Measurements from ENCODE around the gene CFAP251. TPM values are rescaled to one million over a fixed set of nuclear protein-coding genes. Genes with fewer than 3 reads are reported as not detected.
"Not testable (repeated sequence)": the region's sequence is repeated elsewhere in the genome, so short reads cannot be mapped to it uniquely, and the experiment has no call there.

The CFAP251 gene
- total and polyA plus RNA-seq, 4 donors = 4.4 to 12.2 (median 8.2) TPM

DNA sequence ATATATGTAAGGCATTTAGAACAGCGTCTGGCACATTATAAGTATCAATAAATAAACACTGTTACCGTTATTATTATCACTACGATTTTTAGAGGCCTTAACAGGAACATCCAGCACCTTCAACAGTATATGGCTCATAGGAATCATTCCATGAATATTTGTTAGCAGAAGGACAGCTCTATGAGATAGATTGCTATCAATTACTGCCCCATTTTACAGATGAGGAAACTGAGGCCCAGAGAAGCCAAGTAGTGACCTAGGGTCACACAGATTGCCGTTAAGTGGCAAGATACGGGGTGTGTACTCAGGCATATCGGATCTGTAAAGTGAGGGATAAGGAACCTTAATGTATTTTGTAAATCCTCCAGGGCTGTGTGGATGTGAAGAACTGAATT lies 30.3 kb upstream of the CFAP251 start:
- Histone ChIP-seq H3K4me1 (ENCODE audit: control insufficient read depth, insufficient read depth, low read length) (peaks cover 15% of the 10 kb centered on the region), H3K9me3 (ENCODE audit: control insufficient read depth, insufficient read depth, low read length) (no peaks in the 10 kb centered on the region), H3K27ac (ENCODE audit: low read depth, low read length) (peak overlapping the region; percentile 99), H3K27me3 (ENCODE audit: control insufficient read depth, insufficient read depth, low read length) (peaks cover 7% of the 10 kb centered on the region), H3K36me3 (ENCODE audit: control insufficient read depth, insufficient read depth, low read length) (peaks cover 6% of the 10 kb centered on the region), H3K4me3 (ENCODE audit: low read depth, low read length) (peak overlapping the region; percentile 99)
- no peak for DNase-seq (ENCODE audit: low read depth in 4 of 6, low spot score in 6 of 6)
- WGBS (ENCODE audit: insufficient coverage) = 25% methylated on average over 3 of the region's 6 CpGs

DNA sequence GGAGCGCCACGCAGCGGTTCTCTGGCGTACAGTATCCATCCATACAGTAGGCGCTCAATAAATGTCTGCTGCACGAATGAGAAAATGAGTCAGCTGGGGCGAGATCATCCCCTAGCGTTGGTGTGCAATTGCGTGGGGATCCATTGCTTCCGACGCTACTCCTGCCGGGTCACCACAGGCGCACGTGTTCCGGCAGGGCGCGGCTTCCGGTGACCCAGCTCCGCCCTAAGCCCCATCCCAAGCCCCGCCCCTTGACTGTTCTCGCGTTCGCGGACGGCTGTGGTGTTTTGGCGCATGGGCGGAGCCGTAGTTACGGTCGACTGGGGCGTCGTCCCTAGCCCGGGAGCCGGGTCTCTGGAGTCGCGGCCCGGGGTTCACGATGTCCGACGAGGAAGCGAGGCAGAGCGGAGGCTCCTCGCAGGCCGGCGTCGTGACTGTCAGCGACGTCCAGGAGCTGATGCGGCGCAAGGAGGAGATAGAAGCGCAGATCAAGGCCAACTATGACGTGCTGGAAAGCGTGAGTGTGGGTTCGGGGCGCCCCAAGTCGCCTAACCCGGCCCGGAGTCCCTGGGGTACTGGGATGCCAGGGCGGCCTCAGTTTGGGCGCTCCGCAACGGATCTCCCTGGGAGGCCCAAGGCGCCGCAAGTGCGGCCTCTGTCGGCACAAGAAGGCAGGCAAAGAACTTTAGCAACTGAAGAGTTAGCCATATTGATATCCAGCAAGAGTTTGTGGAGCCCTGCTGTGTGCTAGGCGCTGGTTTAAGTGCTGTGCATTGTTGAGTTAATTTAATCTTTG lies 29.7 kb upstream of the CFAP251 start, which contains the start of gene PSMD9:
TSS of gene PSMD9 (plus strand) at position 313 of the 796 bp plus-strand sequence. CDS start at position 380, 67 bp downstream.
- H3K9me3 ChIP-seq (ENCODE audit: control insufficient read depth, insufficient read depth, low read length) = no peaks in the 10 kb centered on the region
- under 1% methylated on average over 67 of the region's 67 CpGs for WGBS (ENCODE audit: insufficient coverage)
- DNase-seq (ENCODE audit: low read depth in 4 of 6, low spot score in 6 of 6) = peak; percentile 88 to 99 (median 94)
- peaks cover 15% of the 10 kb centered on the region for H3K4me1 ChIP-seq (ENCODE audit: control insufficient read depth, insufficient read depth, low read length)
- H3K4me3 ChIP-seq (ENCODE audit: low read depth, low read length) = peak within 1 kb of the TSS; percentile 99
- peak within 1 kb of the TSS; percentile 99 for H3K27ac ChIP-seq (ENCODE audit: low read depth, low read length)
- peaks cover 4% of the 10 kb centered on the region for H3K27me3 ChIP-seq (ENCODE audit: control insufficient read depth, insufficient read depth, low read length)
- H3K36me3 ChIP-seq (ENCODE audit: control insufficient read depth, insufficient read depth, low read length) = peaks cover 6% of the 10 kb centered on the region

DNA sequence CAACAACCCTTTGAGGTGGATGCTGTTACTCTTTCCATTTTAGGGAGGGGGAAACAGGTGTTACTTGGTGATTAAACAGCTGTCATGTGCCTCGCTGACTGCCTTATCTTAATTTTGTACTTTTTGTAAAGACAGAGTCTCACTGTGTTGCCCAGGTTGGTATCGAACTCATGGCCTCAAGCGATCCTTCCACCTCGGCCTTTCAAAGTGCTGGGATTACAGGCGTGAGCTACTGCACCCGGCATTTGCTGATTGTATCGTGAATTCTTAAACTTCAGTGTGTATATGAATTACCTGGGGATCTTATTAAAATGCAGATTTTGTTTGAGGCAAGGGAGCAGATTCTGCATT lies 29.1 kb upstream of the CFAP251 start:
- Histone ChIP-seq H3K36me3 (ENCODE audit: control insufficient read depth, insufficient read depth, low read length) (peaks cover 8% of the 10 kb centered on the region), H3K27ac (ENCODE audit: low read depth, low read length) (peak overlapping the region; percentile 99), H3K9me3 (ENCODE audit: control insufficient read depth, insufficient read depth, low read length) (no peaks in the 10 kb centered on the region), H3K4me3 (ENCODE audit: low read depth, low read length) (peak overlapping the region; percentile 99), H3K4me1 (ENCODE audit: control insufficient read depth, insufficient read depth, low read length) (peaks cover 17% of the 10 kb centered on the region), H3K27me3 (ENCODE audit: control insufficient read depth, insufficient read depth, low read length) (peaks cover 4% of the 10 kb centered on the region)
- WGBS (ENCODE audit: insufficient coverage) = 1% methylated on average over 7 of the region's 7 CpGs
- no peak for DNase-seq (ENCODE audit: low read depth in 4 of 6, low spot score in 6 of 6)

- Histone ChIP-seq H3K4me3 (ENCODE audit: low read depth, low read length) (peak overlapping the region; percentile 99), H3K4me1 (ENCODE audit: control insufficient read depth, insufficient read depth, low read length) (peaks cover 18% of the 10 kb centered on the region), H3K36me3 (ENCODE audit: control insufficient read depth, insufficient read depth, low read length) (peaks cover 12% of the 10 kb centered on the region)
- H3K27ac ChIP-seq (ENCODE audit: low read depth, low read length); H3K9me3 ChIP-seq (ENCODE audit: control insufficient read depth, insufficient read depth, low read length); H3K27me3 ChIP-seq (ENCODE audit: control insufficient read depth, insufficient read depth, low read length); DNase-seq (ENCODE audit: low read depth in 4 of 6, low spot score in 6 of 6): not testable (repeated sequence)
- 73% methylated on average over 3 of the region's 6 CpGs for WGBS (ENCODE audit: insufficient coverage)
Observed at GRCh38 chr12:121889661-121890060, 28.7 kb upstream of the CFAP251 start.

DNA sequence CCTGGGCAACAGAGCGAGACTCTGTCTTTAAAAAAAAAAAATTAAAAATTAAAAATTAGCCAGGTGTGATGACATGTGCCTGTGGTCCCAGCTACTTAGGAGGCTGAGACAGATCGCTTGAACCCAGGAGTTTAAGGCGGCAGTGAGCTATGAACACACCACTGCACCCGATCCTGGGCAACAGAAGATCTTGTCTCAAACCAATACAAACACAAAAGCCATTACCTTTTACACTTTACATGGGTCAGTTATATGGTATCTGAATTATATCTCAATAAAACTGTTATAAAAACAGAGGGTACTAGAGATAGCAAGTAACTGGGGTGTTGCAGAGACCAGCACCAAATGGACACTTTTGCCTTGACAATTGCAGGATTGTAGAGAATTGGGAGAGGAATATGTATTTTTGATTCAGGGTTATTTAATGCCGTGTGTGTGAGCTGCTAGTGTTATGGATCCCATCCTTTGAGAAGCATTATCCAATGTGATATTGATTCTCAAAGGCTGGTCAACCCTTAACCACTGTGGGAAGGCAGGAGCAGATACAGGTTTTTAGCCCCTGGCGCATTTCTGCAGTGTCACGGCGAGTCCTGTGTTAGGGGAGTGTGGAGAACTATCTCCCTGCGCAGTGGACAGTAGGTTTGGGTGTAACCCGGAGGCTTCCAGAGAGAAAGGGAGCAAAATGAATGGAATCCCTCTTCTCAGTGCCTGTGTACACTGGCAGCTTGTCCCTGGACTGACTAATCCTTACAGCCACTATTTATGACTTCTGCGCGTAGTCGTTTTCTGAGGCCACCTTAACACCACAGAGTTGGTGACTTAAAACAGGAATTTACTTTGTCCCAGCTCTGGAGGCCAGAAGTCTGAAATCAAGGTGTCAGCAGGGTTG lies 25.5 kb upstream of the CFAP251 start:
- peaks cover 37% of the 10 kb centered on the region for H3K36me3 ChIP-seq (ENCODE audit: control insufficient read depth, insufficient read depth, low read length)
- no peak overlapping the region for H3K4me3 ChIP-seq (ENCODE audit: low read depth, low read length)
- no peak for DNase-seq (ENCODE audit: low read depth in 4 of 6, low spot score in 6 of 6)
- H3K4me1 ChIP-seq (ENCODE audit: control insufficient read depth, insufficient read depth, low read length) = peaks cover 18% of the 10 kb centered on the region
- H3K27ac ChIP-seq (ENCODE audit: low read depth, low read length) = no peak overlapping the region
- whole genome bisulfite sequencing (ENCODE audit: insufficient coverage) = 87% methylated on average over 7 of the region's 13 CpGs
- no peaks in the 10 kb centered on the region for H3K9me3 ChIP-seq (ENCODE audit: control insufficient read depth, insufficient read depth, low read length)
- peaks cover 2% of the 10 kb centered on the region for H3K27me3 ChIP-seq (ENCODE audit: control insufficient read depth, insufficient read depth, low read length)

DNA sequence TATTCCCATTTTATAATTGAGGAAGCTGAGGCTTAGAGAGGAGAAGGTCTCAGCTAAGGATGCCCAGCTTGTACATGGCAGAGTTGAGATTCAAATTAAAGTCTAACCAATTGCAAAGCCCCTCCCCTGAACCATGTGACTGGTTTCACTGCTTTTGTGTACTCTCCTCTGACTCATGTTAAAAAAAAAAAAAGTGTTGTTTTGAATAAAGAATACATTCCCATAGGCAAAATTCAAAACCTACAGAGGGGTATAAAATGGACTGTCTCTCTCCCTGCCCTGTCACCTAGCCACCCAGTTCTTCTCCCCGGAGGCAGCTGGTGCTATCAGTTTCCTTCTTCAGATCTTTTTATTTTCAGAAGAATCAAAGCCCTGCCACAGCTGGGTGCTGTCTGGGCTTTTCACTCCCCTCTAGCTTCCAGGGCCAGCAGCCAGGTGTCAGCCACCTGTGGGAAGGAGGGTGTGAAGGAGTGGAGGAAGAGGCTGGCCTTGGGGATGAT lies 24.4 kb upstream of the CFAP251 start:
- H3K27me3 ChIP-seq (ENCODE audit: control insufficient read depth, insufficient read depth, low read length) = no peaks in the 10 kb centered on the region
- no peak overlapping the region for H3K4me3 ChIP-seq (ENCODE audit: low read depth, low read length)
- WGBS (ENCODE audit: insufficient coverage) = no CpG with 5 or more reads among the region's 1 CpG
- no peak for DNase-seq (ENCODE audit: low read depth in 4 of 6, low spot score in 6 of 6)
- no peak overlapping the region for H3K27ac ChIP-seq (ENCODE audit: low read depth, low read length)
- H3K9me3 ChIP-seq (ENCODE audit: control insufficient read depth, insufficient read depth, low read length) = no peaks in the 10 kb centered on the region
- H3K36me3 ChIP-seq (ENCODE audit: control insufficient read depth, insufficient read depth, low read length) = peaks cover 39% of the 10 kb centered on the region
- peaks cover 18% of the 10 kb centered on the region for H3K4me1 ChIP-seq (ENCODE audit: control insufficient read depth, insufficient read depth, low read length)

GRCh38 chr12:121894633-121895032 lies 23.8 kb upstream of the CFAP251 start:
- Histone ChIP-seq H3K4me3 (ENCODE audit: low read depth, low read length) (no peak overlapping the region), H3K36me3 (ENCODE audit: control insufficient read depth, insufficient read depth, low read length) (peaks cover 45% of the 10 kb centered on the region), H3K4me1 (ENCODE audit: control insufficient read depth, insufficient read depth, low read length) (peaks cover 13% of the 10 kb centered on the region), H3K27ac (ENCODE audit: low read depth, low read length) (no peak overlapping the region), H3K9me3 (ENCODE audit: control insufficient read depth, insufficient read depth, low read length) (no peaks in the 10 kb centered on the region), H3K27me3 (ENCODE audit: control insufficient read depth, insufficient read depth, low read length) (no peaks in the 10 kb centered on the region)
- DNase-seq (ENCODE audit: low read depth in 4 of 6, low spot score in 6 of 6) = peak in 2 of 6 donors; percentile 30 to 55
- WGBS (ENCODE audit: insufficient coverage) = no CpG with 5 or more reads among the region's 7 CpGs

DNA sequence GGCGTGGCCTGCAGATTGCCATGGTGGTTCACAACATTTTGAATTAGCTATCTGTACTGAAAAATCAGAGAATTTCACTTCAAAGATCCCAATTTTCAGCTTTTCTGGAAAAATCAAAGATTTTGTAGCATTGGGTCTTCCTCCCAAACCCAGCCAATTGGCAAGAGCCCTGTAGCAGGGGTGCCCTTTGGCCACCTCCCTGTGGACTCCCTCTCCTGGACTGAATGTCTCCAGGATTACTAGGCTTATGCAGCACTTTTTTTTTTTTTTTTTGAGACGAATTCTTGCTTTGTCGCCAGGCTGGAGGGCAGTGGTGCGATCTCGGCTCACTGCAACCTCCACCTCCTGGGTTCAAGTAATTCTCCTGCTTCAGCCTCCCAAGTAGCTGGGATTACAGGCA lies 20.1 kb upstream of the CFAP251 start:
- no peak for DNase-seq (ENCODE audit: low read depth in 4 of 6, low spot score in 6 of 6)
- H3K36me3 ChIP-seq (ENCODE audit: control insufficient read depth, insufficient read depth, low read length) = peaks cover 74% of the 10 kb centered on the region
- H3K4me1 ChIP-seq (ENCODE audit: control insufficient read depth, insufficient read depth, low read length) = peaks cover 3% of the 10 kb centered on the region
- H3K4me3 ChIP-seq (ENCODE audit: low read depth, low read length) = no peak overlapping the region
- H3K27ac ChIP-seq (ENCODE audit: low read depth, low read length) = no peak overlapping the region
- no peaks in the 10 kb centered on the region for H3K9me3 ChIP-seq (ENCODE audit: control insufficient read depth, insufficient read depth, low read length)
- no peaks in the 10 kb centered on the region for H3K27me3 ChIP-seq (ENCODE audit: control insufficient read depth, insufficient read depth, low read length)
- WGBS (ENCODE audit: insufficient coverage) = 100% methylated on average over 1 of the region's 5 CpGs

GRCh38 chr12:121899590-121899989 lies 18.8 kb upstream of the CFAP251 start:
- no peak for DNase-seq (ENCODE audit: low read depth in 4 of 6, low spot score in 6 of 6)
- no peaks in the 10 kb centered on the region for H3K9me3 ChIP-seq (ENCODE audit: control insufficient read depth, insufficient read depth, low read length)
- H3K36me3 ChIP-seq (ENCODE audit: control insufficient read depth, insufficient read depth, low read length) = peaks cover 78% of the 10 kb centered on the region
- H3K4me3 ChIP-seq (ENCODE audit: low read depth, low read length) = no peak overlapping the region
- 97% methylated on average over 14 of the region's 14 CpGs for WGBS (ENCODE audit: insufficient coverage)
- H3K27me3 ChIP-seq (ENCODE audit: control insufficient read depth, insufficient read depth, low read length) = no peaks in the 10 kb centered on the region
- no peaks in the 10 kb centered on the region for H3K4me1 ChIP-seq (ENCODE audit: control insufficient read depth, insufficient read depth, low read length)
- no peak overlapping the region for H3K27ac ChIP-seq (ENCODE audit: low read depth, low read length)
